Anterior cingulate cortex (tissue), 58 donors: ENCODE data around the gene TPBG.

Experiments
- DNase-seq, 58 donors: peaks; one replicate each; lab custom pipeline; 2025; lab: John Stamatoyannopoulos, UW

The TPBG gene, protein sequence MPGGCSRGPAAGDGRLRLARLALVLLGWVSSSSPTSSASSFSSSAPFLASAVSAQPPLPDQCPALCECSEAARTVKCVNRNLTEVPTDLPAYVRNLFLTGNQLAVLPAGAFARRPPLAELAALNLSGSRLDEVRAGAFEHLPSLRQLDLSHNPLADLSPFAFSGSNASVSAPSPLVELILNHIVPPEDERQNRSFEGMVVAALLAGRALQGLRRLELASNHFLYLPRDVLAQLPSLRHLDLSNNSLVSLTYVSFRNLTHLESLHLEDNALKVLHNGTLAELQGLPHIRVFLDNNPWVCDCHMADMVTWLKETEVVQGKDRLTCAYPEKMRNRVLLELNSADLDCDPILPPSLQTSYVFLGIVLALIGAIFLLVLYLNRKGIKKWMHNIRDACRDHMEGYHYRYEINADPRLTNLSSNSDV

DNA sequence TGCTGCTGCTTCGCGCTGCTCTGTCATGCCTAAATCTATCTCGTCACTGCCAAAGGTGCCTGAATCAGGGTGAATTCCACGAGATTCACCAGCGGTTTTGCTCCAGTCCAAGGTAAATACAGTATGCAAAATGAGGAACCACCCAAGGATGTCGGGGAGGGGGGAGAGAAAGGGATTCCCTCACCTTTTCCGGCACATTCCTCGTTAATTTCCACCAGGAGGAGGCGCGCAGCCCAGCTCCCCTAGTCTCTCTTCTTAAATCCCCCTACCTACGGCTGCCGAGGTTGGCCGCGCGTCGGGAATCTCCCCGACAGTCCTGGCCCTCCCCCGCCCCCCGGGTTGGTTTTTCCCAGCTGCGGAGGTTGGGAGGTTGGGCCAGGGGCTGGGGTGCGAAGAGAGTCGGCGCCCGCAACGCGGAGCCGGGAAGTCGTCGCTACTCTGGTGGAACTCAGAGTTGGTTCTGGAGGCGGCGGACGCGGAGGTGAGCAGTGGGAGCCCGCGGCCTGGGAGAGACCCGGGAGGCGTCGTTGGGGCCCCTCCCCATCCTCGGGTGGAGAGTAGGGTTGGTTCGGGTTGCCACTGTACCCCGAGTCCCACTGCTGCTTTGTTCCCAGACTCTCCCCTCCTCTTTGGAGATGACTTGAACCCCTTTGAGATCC, at the start of gene TPBG:
TPBG (plus strand) TSS at position 390 of the 659 bp plus-strand sequence. CDS start 1,145 bp downstream, outside the sequence.
- peak in 6 of 58 donors; percentile 6 to 49 (median 14) for DNase-seq

DNA sequence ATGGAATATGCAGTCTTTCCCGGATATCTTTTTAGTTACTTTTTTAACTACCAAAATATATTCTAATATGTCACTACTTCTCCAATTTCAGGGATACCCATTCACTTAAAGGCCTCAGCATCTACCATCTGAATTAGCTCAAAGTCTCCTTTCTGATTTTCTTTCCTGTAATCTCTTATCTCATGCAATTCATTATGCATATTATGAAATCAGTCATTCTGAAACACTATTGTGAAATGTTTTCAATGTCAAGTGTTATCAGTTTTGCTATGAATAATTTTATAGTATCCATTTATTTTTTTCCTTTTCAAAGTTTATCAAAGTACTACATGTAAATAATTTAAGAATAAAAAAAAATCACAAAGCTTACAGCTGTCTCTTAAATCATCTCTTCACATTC, 41.2 kb upstream of the TPBG start:
- no peak for DNase-seq

DNA sequence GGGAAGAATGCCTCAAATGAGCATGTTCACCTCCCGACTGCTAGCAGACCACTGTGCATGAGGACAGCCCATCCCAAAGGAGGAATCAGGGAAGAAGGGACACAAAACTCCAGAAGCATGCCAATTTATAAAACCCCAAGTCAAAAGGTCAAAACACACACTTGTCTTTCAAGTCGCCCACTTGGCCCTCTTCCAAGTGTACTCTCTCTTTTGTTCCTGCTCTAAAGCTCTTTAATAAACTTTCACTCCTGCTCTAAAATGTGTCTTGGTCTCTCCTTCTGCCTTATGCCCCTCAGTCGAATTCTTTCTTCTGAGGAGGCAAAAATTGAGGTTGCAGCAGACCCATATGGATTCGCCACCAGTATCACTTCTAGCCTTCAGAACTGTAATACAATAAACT, 33.9 kb upstream of the TPBG start:
- DNase-seq = no peak

DNA sequence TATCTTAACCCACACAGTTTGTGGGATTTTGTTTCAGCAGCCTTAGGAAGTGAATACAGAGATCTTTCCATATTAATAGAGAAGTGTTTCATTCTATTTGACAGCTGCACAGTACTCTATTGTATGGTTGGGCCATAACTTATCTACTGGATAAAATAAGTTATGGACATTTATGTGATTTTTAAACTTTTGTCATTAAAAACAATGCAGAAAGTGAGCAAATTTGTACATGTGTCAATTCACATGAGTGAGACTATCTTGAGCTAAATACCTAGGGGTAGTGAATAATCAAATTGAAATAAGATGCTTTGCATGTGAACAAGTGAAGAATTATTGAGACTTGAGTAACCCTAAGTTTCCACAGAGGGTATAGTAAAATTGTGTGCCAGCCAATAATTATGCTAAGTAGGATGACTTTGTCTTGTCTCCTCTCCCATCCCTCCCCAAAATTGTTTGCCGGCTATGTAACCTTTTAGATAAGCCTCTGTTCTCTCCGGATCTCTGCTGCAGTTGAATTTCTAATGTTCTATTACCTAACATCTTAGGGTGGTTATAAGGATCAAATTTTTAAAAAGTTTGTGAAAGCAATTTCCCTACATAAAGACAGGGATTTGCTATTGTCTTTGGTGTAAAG, 33.3 kb upstream of the TPBG start:
- no peak for DNase-seq

DNA sequence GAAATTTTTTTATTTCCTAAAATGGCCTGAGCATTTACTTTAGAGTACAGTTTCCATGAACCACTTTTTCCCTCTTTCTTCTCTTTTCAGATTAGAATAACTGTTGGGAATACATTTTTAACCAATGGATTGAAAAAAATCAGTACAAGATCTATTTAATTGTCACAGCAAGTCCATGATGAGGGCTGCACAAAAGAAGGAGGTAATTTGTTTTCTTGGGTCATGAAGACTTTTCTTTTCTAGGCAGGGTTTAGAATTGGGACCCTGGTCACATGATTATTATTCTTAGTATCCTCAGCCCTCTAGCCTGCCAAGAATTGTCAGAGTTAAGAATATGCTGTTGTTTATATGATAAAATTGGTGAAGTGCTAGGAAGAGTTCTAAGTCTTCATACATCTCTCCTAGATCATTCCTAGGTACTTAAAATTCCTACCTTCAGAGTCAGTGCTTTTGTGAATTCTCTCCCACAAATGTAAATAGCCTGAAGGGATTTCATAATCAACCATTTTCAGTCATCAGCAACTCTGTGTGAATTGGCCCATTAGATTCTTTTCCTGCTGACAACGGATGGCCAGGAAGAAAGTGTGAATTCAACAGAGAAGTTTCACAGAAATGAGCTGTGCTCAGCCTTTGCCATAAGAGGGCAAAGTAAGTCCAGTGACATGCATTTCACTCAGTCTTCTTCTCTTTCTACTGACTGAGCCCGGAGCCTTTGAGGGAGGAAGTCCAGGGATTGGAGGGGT, 32.4 kb upstream of the TPBG start:
- DNase-seq = no peak

DNA sequence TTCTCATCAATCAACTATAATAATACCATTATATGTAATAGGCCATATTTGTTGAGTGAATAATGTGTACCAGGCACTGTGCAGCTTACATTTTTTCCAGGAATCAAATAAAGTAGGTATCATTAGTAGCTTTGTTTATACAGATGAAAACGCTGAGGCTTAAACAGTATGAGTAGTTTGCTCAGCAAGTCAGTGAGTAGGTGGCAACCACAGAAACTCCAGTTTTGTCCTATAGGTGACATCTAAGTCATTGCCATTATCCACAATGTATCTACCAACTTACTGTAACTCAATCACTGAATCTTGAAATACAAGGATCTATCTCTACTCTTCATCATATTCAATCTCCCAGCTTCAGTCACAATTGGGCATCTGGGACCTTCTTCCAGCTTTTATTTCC, 29.8 kb upstream of the TPBG start:
- DNase-seq = no peak

DNA sequence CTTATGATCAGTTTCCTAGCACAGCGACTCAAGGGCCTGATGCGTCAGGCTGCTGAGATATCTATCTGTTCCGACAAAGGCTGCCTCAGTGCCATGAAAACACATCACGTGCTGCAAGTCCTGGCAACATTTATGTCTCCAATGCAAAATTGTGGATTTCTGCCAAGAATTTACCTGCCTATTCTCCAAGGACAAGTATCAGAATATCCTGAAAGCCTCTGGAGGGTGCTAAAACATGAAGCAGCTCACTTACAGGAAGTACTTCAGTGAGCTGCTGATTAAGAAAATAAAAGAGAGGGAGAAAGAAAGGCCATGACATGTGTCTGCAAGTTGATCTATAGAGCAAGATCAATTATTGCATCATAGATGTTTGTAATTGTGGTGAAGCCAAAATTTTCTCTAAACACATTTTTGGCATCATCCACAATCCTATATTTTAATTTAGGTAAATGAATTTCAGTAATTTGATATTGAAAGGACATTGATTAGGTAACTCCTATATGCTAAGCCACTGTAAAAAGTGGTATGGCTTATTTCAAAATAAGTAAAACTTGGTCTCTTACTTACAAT, 25.8 kb upstream of the TPBG start:
- DNase-seq = no peak

DNA sequence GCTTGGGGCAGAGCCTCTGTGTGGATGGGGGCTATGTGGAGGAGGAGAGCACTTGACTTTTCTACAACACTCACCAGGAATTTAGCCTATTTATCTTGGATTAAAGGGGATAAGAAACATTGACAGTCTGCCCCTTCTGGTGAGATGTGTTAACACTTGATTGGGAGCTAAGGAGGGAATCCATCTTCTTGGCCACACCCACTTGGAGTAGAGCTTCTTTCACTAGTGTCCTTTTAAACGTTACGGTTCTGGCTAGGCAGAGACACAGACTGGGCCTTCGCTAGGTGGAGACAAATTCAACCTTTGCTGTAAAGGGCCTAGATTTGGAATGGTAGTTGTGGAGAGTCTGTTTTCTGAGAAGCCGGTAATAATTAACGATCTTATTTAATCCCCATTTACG, 15.5 kb upstream of the TPBG start:
- DNase-seq = no peak

DNA sequence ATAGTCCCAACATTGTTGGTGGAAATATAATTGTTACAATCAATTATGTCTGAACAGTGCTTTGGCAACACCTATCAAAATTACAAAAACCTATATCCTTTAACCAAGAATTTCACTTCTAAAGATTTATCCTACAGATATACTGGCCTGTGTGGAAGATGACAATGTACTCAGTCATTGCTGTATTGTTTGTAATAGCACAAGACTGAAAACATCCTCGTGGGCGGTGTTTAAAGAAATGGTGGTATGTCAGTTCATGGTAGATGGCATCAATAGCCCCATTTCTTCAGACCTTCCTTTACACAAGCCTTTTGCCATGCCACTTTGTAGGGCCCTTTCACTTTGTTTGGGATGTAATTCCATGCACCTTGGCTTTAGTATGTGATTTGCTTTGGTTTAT, 9.8 kb upstream of the TPBG start:
- DNase-seq = no peak

DNA sequence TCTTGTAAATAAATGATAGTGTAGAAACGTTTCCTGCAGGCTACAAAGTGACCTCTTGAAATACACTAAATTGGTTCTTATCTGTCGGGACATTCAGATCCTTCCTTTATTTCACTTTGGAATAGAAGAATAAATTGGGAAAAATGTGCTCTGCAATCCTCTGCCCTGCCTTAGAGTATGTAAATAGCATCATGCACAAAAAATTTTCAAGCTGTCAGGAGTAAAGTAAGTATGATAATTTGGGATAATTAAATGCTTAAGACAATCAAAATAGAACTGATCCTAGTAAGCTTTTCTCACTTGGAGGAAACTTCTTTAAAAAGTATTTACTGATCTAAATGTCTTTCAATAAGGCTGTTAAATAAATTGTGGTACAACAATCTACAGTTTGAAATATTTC, 3.1 kb upstream of the TPBG start:
- DNase-seq = no peak

DNA sequence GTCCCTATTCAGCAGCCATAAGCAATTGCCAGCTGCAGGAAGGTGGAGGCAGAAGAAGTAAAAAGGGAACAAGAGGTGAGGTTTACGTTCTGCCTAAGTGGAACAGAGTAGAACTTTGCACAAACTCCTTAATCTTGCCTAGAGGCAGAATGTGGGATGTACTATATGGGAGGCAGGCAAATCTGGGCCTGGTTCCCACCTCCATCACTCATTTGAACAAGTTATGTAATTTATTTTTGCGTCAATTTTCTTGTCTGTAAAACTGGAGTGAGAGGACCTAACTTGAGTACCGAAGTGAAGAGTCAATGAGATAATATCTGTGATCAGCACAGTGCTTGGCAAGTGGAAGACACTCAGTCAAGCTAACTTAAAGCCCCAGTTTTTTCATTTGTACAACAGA, 2.0 kb upstream of the TPBG start:
- DNase-seq = no peak

DNA sequence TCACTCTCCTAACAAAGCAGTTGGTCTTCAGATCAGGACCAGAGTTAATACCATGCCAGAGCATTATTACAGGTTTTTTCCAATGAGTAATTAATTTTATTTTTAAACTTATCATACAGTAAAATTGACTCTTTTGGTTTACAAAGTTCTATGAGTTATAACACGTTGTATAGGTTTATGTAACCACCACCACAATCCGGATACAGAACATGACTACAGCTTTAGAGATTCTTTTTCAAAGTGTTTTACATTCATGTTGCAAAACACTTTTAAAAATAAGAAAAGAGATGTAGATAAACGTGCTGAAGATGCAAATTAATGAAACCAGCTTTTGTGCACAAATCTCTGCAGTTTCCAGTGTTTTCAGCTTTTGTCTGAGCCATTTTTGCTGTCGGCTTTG, 1.5 kb upstream of the TPBG start:
- DNase-seq = no peak

DNA sequence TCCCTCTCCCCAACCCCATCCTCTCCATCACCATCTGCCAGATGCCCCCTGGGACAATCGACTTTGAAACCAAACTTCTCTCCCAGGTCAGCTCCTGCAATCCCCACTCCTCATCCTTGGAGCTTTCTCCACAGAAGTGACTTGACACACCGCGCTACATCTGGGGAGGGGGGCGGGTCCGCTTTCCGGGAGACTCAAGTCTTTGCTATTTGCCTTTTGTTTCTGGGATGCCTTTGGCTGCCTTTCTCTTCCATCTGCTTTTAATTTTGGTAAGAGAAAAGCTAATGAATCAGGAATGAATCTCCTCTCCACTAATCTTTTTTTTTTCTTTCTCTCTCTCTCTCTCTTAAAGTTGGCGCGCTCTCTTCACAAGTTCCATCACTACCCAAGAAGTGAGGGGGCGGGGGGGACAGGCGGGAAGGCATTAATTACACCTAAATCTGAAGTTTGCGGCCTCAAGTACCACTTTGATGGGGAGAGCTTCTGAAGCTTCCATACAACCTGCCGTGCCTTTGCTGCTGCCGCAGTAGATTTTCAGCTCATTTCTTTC, 664 bp upstream of the TPBG start:
- DNase-seq = no peak

DNA sequence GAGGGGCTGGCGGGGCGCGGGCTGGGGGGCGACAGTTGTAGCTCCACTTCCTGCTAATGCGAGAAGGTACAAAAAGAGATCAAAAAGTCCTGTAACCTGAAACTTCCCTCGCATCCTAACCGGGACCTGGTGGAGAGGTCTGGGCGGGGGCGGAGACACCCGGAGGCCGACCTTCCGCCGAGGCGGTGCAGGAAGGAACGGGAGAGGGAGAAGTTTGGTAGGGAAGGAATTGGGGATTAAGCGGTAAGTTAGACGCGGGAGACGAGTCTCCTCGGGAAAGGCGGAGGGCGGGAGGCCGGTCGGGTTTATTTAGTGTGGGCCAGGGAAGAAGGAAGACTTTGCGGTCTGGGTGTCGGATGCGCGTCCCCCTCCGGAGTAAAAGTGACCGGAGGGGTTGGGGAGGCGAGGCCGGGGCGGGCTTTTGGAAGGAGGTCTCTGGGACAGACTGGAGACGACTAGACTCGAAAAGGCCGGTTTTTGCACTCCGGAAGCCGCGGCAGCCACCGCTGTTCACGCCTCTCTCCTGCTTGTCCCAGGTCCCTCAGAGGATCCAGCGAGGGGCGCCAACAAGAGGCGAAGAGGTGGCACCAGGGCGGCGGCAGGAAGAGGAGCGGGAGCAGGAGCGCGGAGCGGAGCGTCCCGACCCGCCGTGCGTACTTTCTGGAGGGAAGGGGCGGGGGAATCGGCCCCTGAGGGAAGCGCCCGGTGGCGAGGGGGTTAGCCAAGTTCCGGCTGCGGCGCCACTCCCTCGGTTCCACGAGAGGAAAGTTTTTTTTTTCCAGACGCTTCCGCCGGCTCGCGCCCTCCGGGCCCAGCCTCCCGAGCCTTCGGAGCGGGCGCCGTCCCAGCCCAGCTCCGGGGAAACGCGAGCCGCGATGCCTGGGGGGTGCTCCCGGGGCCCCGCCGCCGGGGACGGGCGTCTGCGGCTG, 734 bp downstream of the TPBG start:
- peak in 3 of 58 donors; percentile 6 to 39 (median 9) for DNase-seq

DNA sequence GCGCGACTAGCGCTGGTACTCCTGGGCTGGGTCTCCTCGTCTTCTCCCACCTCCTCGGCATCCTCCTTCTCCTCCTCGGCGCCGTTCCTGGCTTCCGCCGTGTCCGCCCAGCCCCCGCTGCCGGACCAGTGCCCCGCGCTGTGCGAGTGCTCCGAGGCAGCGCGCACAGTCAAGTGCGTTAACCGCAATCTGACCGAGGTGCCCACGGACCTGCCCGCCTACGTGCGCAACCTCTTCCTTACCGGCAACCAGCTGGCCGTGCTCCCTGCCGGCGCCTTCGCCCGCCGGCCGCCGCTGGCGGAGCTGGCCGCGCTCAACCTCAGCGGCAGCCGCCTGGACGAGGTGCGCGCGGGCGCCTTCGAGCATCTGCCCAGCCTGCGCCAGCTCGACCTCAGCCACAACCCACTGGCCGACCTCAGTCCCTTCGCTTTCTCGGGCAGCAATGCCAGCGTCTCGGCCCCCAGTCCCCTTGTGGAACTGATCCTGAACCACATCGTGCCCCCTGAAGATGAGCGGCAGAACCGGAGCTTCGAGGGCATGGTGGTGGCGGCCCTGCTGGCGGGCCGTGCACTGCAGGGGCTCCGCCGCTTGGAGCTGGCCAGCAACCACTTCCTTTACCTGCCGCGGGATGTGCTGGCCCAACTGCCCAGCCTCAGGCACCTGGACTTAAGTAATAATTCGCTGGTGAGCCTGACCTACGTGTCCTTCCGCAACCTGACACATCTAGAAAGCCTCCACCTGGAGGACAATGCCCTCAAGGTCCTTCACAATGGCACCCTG, 1.6 kb downstream of the TPBG start:
- DNase-seq = peak in 1 of 58 donors; percentile 3

DNA sequence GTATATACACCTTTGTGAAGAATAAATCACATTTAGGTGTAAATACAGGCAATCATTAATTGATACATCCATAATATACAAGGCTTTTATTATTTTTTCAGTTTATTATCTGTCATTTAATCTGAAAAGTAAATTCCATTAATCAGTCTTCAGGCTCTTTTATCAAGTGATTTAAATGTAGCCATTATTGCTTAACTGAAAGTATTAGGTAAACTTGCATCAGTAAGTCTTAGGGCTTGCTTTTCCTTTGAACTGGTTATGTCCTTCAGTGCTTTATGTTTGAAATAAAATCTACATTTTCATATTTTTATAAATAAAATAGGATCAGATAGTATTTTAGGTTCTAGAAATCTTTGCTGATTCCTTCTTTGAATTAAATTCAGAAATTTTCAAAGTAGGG, 4.1 kb downstream of the TPBG start:
- DNase-seq = no peak

DNA sequence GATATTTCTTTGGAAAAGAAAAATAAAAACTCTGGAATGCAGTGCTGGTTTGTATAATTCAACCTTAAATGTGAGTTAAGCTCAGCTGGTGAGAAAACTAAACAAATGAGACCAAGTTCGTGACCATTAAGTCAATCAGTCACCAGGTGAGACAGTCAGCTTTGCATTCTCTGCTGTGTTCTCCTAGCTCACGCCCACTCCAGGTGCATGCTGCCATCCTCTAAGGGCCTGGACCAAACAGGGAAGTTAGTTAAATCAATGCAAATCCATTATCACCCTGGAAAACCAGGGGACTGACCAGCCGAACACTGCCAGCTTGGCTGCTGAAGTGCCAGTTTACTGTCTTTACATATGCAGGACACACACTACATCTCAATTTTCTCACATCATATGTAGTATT, 7.2 kb downstream of the TPBG start:
- no peak for DNase-seq

DNA sequence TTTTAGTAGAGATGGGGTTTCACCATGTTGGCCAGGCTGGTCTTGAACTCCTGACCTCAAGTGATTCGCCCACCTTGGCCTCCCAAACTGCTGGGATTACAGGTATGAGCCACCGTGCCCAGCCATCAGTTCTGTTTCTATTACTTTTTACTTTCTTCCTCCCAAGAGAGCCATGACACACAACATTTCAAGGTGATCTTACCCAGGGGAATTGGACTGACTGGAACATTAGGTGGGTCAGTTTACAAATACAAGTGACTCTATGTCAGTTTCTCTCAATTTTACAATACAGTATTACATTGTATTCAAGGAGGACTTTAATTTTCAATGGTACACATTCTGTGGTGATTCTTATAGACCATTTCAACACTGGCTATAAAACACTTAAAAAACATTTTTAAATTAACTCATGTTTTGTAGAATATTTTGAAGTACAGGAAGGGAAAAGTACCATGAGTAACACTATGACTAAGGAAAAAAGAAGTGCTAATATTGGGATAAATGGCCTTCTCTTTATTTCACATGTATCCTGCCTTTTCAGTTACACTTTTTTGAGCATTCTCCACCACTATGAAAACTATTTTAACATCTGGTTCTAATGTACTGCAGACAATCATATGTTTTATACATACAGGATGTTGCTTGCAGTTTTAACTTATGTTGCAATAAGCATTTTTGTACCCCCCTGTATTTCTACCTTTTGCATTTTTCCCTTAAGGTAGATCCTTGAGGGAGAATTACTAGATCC, 8.4 kb downstream of the TPBG start:
- no peak for DNase-seq
